ENCODE measurements around the gene SGTA. TPM values are rescaled to one million over a fixed set of nuclear protein-coding genes. Genes with fewer than 3 reads are reported as not detected.

SGTA gene
- total and polyA plus RNA-seq, 2 experiments from 2014 or later, result 71.6 to 102 TPM

GRCh38 chr19:2797280-2797679 lies 14.2 kb upstream of the SGTA start (continued):
- TF ChIP-seq ZNF331 (CRISPR knock-in tag; IDR thresholded peaks at IDR 0.05; ENCODE audit: low read depth) (no peak), CREB1 (CRISPR knock-in tag; IDR thresholded peaks at IDR 0.05; ENCODE audit: low read depth) (no peak), JUNB (IDR thresholded peaks at IDR 0.05; ENCODE audit: unreplicated experiment) (no peak), ZNF114 (CRISPR knock-in tag; IDR thresholded peaks at IDR 0.05) (no peak), POLR2AphosphoS5 (IDR thresholded peaks at IDR 0.05; ENCODE audit: low read depth) (no peak), STAT1 (IDR thresholded peaks at IDR 0.05; ENCODE audit: unreplicated experiment) (no peak), EZH2phosphoT487 (IDR thresholded peaks at IDR 0.05; ENCODE audit: unreplicated experiment) (no peak), NANOG (IDR thresholded peaks at IDR 0.05; ENCODE audit: borderline replicate concordance) (no peak)

- Histone ChIP-seq H3K4me3 (no peak overlapping the region), H4K20me1 (replicated peaks; ENCODE audit: insufficient read depth) (peaks cover 16% of the 10 kb centered on the region; the same call in 1 of the 2 replicates), H3K4me1 (ENCODE audit: insufficient read depth) (no peaks in the 10 kb centered on the region), H3K27ac (ENCODE audit: low read depth) (no peak overlapping the region), H3K27me3 (ENCODE audit: insufficient read depth) (no peaks in the 10 kb centered on the region), H3K79me2 (replicated peaks; ENCODE audit: insufficient read depth) (peaks cover 7% of the 10 kb centered on the region), H3F3A (replicated peaks; ENCODE audit: low read depth) (no peaks in the 10 kb centered on the region), H3K9me2 (ENCODE audit: insufficient read depth) (no peaks in the 10 kb centered on the region), H3K4me2 (no peak overlapping the region), H3K36me3 (ENCODE audit: insufficient read depth) (peaks cover 11% of the 10 kb centered on the region), H2AFZ (no peak overlapping the region)
- DNase-seq (ENCODE audit: low spot score), result no peak
- Mint-ChIP-seq H3K27ac (no peak overlapping the region), H3K4me3 (no peak overlapping the region), H3K9me3 (no peaks in the 10 kb centered on the region), H3K4me1 (peaks cover 6% of the 10 kb centered on the region; the same call in 1 of the 3 replicates), H3K36me3 (ENCODE audit: low read depth) (peaks cover 77% of the 10 kb centered on the region), H3K27me3 (ENCODE audit: insufficient read depth, low read depth, poor library complexity) (peaks cover 11% of the 10 kb centered on the region)
- no peak for ATAC-seq
- no peak for TF ChIP-seq JUNB (IDR thresholded peaks at IDR 0.05; ENCODE audit: unreplicated experiment)
- TF ChIP-seq ZNF331 (CRISPR knock-in tag; IDR thresholded peaks at IDR 0.05; ENCODE audit: low read depth), result no peak
- TF ChIP-seq ETS1 (IDR thresholded peaks at IDR 0.05), result no peak
- TF ChIP-seq CREB1 (CRISPR knock-in tag; IDR thresholded peaks at IDR 0.05; ENCODE audit: low read depth), result no peak
- TF ChIP-seq ZNF114 (CRISPR knock-in tag; IDR thresholded peaks at IDR 0.05), result no peak
- no peak for TF ChIP-seq CTCF (conservative IDR thresholded peaks at IDR 0.05; ENCODE audit: low read depth in 2 of 2)
- no peak for TF ChIP-seq NANOG (IDR thresholded peaks at IDR 0.05; ENCODE audit: borderline replicate concordance)
- TF ChIP-seq STAT1 (IDR thresholded peaks at IDR 0.05; ENCODE audit: unreplicated experiment), result no peak
- TF ChIP-seq POLR2AphosphoS5 (IDR thresholded peaks at IDR 0.05; ENCODE audit: low read depth), result no peak
- TF ChIP-seq ZNF462 (CRISPR knock-in tag; IDR thresholded peaks at IDR 0.05), result no peak
Measured at GRCh38 chr19:2796659-2797266, 13.7 kb upstream of the SGTA start.
